ENCODE results near the gene GTPBP1.

The GTPBP1 gene

GRCh38 chr22:38738475-38739070, 32.8 kb downstream of the GTPBP1 start:
- Mint-ChIP-seq H3K36me3 (ENCODE audit: low read depth) (peaks cover 46% of the 10 kb centered on the region), H3K27ac (peak overlapping the region; percentile 45), H3K9me3 (no peaks in the 10 kb centered on the region), H3K27me3 (ENCODE audit: low read depth, poor library complexity) (no peaks in the 10 kb centered on the region), H3K4me1 (peaks cover 10% of the 10 kb centered on the region), H3K4me3 (no peak overlapping the region)
- no peak for DNase-seq
- TF ChIP-seq CTCF (IDR thresholded peaks at IDR 0.05): no peak

- DNase-seq: no peak
- no peak for TF ChIP-seq CTCF (IDR thresholded peaks at IDR 0.05)
- Mint-ChIP-seq H3K4me3 (no peak overlapping the region), H3K9me3 (no peaks in the 10 kb centered on the region), H3K27me3 (ENCODE audit: low read depth, poor library complexity) (no peaks in the 10 kb centered on the region), H3K27ac (no peak overlapping the region), H3K4me1 (peaks cover 10% of the 10 kb centered on the region), H3K36me3 (ENCODE audit: low read depth) (peaks cover 50% of the 10 kb centered on the region)
These were observed 33.7 kb downstream of the GTPBP1 start for GRCh38 chr22:38739300-38740055.

- H3K36me3 Mint-ChIP-seq (ENCODE audit: low read depth): peaks cover 56% of the 10 kb centered on the region
- no peak overlapping the region for H3K4me3 Mint-ChIP-seq
- peaks cover 10% of the 10 kb centered on the region for H3K4me1 Mint-ChIP-seq
- no peak overlapping the region for H3K27ac Mint-ChIP-seq
- no peaks in the 10 kb centered on the region for H3K27me3 Mint-ChIP-seq (ENCODE audit: low read depth, poor library complexity)
- DNase-seq: no peak
- TF ChIP-seq CTCF (IDR thresholded peaks at IDR 0.05): no peak
- H3K9me3 Mint-ChIP-seq: no peaks in the 10 kb centered on the region
These were observed 34.5 kb downstream of the GTPBP1 start for GRCh38 chr22:38740116-38740723.

- H3K4me3 Mint-ChIP-seq: no peak overlapping the region
- H3K9me3 Mint-ChIP-seq: no peaks in the 10 kb centered on the region
- no peaks in the 10 kb centered on the region for H3K27me3 Mint-ChIP-seq (ENCODE audit: low read depth, poor library complexity)
- no peak for TF ChIP-seq CTCF (IDR thresholded peaks at IDR 0.05)
- no peak for DNase-seq
- H3K27ac Mint-ChIP-seq: peak overlapping the region; percentile 64
- peaks cover 62% of the 10 kb centered on the region for H3K36me3 Mint-ChIP-seq (ENCODE audit: low read depth)
- H3K4me1 Mint-ChIP-seq: peaks cover 10% of the 10 kb centered on the region
These were observed 35.0 kb downstream of the GTPBP1 start for GRCh38 chr22:38740754-38741153.

GRCh38 chr22:38741166-38741565, 35.4 kb downstream of the GTPBP1 start:
- TF ChIP-seq CTCF (IDR thresholded peaks at IDR 0.05): no peak
- peaks cover 10% of the 10 kb centered on the region for H3K4me1 Mint-ChIP-seq
- peak overlapping the region; percentile 64 for H3K27ac Mint-ChIP-seq
- H3K4me3 Mint-ChIP-seq: no peak overlapping the region
- peaks cover 64% of the 10 kb centered on the region for H3K36me3 Mint-ChIP-seq (ENCODE audit: low read depth)
- no peaks in the 10 kb centered on the region for H3K9me3 Mint-ChIP-seq
- H3K27me3 Mint-ChIP-seq (ENCODE audit: low read depth, poor library complexity): no peaks in the 10 kb centered on the region
- no peak for DNase-seq

Data from nephron progenitor cell (in vitro differentiated cells).